GM19025 (cell line): ENCODE results near the gene ESR1.
"Not testable (repeated sequence)": the region's sequence is repeated elsewhere in the genome, so short reads cannot be mapped to it uniquely, and the experiment has no call there.

Experiments
- ATAC-seq: cut with Tn5 transposase; IDR thresholded peaks from one replicate; pipeline ENCODE4 v1.9.1; 2021; ENCODE audit warnings: mild to moderate bottlenecking, low read depth, moderate library complexity; ENCODE audit not compliant: unreplicated experiment

The ESR1 gene

DNA sequence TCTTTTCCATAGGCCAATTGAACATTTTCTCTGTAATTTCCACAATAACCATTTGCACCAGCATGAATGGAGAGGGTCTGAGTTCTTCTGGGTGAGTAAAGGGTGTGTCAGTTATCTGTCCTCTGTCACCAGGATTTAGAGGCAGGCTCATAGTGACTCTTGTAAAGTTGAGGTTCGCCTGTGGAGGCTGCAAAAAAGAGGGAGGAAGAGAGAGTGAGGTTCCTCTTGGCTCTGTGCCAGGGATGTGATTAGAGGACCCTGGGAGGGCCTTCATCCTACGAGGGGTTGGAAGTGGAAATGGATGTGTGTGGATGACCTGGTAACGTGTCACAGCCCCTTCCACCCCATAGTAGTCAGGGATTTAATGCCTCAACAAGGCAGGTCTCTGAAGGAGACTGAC is 242.0 kb downstream of the ESR1 start:
- no peak for ATAC-seq

DNA sequence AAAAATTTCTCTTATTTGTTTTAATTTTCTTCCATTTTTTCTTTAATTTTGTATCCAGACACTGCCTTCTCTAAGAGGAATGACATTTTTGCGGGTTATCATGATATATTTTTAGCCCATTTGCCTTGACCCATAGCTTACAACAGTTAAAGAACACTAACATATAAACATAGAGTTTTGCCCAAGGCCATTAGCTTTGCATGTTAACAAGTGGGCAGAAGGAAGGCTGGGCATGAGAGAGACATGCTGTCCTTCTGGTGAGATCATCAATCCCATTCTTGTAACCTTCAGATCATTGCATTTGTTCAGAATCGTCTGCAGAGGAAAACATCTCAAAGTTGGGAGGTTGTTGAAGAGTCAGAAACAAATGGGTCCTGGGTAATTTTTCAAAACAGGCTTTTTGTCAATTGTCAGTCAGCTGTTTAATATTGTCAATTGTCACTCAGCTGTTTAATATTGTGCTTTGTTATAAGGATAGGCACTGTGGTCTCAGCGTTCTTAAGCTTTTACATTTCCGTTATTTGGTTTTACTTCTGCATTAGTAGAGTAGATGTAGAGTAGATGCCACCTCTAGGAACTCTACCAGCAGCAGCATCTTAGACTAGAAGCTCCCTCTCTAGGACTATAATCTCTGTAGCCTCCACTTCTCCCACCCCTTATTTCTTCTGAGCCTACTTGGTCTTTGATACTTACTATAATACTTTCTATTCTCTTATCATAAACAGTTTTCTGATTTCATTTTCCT is 243.1 kb downstream of the ESR1 start:
- no peak for ATAC-seq

DNA sequence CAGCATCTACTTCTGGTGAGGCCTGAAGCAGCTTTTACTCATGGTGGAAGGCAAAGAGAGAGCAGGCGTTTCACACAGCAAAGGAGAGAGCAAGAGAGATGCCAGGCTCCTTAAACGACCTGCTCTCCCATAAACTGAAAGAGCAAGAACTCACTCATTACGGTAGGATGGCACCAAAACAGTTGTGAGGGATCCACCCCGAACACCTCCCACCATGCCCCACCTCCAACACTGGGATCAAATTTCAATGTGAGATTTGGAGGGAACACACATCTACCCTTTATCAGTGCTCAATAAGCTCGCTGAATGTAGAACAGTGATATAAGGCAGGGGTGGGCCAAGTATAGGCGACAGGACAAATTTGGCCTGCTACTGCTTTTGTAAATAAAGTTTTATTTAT is 244.6 kb downstream of the ESR1 start:
- ATAC-seq = no peak

DNA sequence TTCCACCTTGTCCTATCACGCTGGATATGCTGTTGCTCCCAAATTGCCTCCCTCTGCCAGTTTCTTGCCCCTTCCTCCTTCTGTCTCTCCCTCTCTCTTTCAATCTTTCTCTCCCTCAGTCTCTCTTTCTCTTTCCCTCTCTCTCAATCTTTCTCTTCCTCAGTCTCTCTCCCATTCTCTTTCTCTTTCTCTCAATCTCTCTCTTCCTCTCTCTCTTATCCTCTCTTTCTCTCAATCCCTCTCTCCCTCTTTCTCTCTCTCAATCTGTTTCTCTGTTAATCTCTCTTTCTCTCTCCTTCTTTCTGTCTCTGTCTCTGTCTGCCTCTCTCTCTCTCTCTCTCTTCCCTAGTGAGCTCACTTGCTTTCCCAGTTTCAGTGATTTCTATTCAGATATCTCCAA is 245.8 kb downstream of the ESR1 start:
- no peak for ATAC-seq

DNA sequence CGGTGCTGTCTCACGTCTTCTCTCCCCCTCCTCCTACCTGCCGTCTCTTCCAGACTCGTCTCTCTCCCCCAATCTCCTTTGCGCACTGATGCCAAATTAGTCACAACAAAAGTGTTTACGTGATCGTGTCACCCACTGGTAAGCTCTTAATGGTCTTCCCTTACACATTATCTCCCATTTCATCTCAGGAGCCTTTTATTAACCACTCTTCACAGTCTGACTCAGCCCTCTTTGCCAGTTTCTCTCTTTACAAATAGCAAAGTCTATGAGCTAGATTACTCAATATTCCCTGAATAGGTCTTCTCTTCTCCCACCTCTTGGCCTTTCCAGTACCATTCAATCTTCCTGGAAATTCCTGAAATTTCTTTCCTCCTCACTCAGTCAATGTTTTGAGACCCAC is 247.0 kb downstream of the ESR1 start:
- ATAC-seq = no peak

DNA sequence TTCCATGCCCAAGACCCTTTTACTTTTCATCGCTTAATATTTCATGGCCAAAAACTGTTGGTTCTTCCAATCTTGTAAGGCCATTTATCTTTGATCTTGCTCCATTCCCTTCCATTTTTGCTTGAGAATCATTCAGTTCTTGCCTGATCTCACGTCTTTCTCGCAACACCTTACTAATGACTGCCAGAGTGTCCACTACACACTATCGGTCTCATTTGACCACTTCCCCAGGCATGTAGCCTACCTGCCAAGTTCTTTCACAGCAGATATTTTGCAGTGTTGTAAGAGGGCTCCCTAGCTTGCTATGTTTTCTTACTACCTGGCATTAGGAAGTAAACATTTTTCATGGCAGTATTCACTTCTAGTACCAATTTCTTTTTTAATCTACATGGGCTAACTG is 248.0 kb downstream of the ESR1 start:
- ATAC-seq = no peak

DNA sequence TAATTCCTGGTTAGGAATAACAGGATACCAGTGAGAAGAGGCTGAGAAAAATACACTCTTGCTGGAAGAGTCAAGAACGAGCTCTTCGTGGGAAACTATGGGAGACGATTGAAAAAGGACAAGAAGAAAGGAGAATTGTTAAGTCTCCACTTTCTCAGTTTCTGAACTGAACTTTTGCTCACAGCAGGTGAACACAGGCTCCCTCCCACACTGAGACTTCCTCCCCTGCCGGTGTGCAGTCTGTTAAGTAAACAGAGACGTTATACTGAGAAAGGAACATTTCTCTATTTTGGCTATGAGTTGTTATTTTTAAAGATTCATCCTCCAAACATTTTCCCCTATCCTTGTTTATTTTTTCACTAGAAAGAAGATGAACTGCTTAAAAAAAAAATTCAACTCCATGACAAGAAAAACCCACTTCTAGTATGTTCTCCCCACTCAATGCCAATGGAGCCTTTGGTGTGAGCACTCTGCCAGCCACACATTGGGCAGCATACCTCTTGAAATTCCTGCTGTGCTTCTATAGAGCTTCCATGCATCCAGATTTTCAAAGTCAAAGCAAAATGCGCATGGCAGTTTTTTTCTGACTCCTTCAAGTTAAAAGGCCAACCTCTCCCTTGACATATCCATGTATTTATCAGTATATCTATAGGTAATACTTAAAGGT is 250.5 kb downstream of the ESR1 start:
- no peak for ATAC-seq

DNA sequence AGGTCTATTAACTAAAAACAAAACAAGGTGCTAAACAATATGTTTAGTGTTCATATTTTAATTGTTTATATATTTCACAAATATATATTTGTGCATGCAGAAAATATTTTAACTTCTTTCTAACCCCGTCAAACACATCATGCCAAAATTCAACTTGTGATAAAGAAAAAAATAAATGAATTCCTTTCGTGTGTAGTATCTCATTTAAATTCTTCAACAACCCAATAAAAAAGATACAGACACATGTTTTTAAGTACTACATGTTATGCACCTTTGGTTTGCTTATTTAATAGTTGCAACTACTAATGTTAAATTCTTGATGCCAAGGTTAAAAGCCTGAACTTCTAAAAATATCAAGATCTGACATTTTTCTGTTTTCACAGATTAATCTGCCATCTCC is 252.4 kb downstream of the ESR1 start:
- ATAC-seq = no peak

DNA sequence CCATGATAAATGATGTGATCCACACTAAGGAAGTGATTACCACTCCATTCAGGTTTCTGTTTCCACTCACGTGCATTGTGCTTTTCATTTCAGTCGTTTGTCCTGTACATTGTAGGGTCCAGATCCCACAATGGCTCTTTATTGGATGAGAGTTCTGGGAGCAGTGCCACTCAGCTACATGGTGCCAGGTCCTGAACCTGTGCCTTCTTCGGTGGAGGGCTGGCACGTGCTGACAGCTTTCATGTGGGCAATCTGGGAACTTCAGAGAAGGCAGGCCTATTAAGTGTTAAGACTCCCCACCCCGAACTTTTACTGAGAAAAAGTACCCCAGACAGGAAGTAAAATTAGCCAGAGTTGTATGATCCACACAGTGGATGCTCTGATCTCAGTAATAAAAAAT is 255.0 kb downstream of the ESR1 start:
- ATAC-seq = no peak

DNA sequence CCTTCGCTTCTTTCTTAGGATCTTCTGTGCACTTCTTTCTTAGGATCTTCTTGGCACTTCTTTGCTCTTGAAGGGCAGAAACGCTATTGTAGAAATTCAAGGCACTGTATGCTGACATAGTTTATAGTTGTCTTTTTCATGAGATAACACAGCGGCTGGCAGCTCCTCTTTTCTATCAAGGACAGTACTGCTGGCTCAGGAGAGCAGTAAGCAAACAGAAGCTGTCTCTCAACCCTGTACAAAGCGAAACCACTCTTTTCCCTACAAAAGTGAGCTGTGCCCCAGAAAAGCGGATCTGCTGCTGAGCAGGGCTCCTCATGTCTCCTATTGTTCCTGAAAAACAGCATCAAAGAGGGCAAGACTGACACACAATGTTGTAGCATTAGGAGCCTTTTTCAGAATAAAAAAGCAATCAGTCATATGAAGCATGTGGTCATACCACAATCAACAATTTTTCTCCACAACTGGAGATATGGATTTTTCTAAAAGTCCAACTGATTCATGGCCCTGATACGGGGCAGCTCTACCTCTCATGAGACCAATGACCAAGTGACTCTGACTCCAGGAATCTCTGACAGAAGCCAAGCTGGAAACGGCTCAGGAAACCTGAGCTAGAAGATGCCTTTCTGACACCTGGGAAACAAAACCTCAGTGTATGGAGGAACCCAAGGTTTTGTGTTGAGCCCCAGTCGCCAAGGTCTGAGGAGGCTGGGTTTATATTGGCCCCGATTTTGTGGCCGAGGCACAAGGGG is 255.9 kb downstream of the ESR1 start:
- no peak for ATAC-seq

DNA sequence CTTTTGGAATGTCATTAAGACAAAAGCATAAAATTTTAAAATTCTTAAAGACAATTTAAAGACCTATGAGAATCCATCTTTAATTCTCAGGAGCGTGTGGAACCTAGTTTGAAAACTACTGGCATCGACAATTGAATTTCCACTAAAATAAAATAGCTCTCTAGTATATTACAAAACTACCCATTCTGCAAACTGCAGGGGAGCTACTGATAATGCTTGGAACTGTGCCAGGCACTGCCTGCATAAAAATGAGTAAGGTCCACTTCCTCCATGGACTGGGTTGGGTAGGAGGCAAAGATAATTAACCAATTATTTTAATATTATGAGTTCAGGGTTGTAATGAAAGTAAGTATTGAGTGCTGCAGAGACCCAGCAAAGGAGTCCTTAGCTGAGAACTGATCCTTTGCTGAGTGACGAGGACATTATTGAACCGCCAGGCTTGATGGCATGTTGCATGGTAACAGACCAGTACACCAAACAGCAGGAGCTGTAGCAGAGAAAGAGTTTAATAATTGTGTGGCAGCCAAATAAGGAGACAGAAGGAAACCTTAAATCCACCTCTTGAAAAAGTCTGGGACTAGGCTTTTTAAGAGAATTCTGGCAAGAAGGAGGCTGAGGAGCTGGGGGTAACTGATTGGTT is 261.3 kb downstream of the ESR1 start:
- ATAC-seq = no peak

DNA sequence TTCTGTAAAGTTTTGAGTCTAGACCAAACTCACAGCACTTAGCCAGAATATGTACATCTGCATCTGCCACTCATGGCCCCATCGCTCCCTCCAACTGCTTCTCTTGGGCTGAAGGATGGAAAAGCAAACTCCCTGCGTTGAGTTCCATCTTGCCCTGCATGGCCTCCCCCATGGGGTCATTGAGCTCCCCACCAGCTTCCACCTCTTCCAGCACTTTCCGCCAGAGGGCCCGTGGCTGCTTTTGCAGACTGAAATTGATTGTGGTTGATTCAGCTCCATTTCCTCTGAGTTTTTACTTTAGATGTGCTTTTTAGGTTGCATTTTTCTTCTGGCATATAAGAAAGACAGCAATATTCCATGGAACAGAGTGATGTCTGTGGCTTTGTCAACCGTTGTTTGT is 263.1 kb downstream of the ESR1 start:
- no peak for ATAC-seq

DNA sequence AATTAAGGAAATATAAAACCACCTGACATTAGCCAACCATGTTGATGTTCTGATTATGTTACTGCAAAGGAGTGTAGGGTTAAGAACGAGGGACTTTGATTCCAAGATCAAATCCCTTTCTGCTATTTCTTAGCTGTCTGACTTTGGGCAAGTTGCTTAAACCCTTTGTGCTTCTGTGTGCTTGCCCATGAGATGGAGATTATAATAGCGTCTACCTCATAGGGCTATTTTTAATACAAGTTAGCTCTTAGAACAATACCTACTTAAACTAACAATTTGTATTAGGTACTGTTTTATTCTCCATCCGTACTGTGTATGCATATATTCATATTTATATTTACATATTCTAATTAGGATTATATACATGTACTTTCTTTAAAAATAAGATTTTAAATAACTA is 263.8 kb downstream of the ESR1 start:
- ATAC-seq = no peak

DNA sequence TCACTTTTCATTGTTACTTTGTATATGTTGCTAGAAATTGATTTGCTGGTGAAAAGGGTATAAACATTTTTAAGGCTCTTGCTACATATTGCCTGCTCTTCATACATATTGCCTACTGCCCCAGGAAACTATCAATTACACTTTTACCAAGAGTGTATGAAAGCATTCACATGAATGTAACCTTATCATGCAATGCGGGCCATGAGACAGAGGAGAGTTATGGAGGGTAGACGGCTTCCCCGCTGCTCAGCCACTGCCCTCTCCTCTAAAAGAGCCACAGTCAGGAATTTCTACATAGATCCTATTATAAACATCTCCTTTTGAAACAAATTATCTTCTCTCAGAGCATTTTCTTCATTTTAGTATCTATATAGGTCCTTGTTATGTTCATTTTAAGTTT is 264.4 kb downstream of the ESR1 start:
- no peak for ATAC-seq

DNA sequence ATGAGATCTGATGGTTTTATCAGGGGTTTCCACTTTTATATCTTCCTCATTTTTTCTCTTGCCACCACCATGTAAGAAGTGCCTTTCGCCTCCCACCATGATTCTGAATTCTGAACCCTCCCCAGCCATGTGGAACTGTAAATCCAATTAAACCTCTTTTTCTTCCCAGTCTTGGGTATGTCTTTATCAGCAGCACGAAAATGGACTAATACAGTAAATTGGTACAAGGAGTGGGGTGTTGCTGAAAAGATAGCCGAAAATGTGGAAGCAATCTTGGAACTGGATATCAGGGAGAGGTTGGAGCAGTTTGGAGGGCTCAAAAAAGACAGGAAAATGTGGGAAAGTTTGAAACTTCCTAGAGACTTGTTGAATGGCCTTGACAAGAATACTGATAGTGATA is 268.8 kb downstream of the ESR1 start:
- ATAC-seq = not testable (repeated sequence)

DNA sequence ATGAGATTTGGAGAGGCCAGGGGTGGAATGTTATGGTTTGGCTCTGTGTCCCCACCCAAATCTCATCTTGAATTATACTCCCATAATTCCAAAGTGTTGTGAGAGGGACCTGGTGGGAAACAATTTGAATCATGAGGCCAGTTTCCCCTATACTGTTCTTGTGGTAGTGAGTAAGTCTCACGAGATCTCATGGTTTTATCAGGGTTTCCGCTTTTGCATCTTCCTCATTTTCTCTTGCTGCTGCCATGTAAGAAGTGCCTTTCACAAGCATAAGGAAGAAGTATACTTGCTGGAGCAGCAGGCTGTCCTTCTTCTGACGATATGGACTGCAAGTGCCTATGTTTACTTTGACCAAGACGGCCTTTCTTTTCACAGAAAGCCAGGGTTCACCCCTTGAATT is 270.5 kb downstream of the ESR1 start:
- ATAC-seq = no peak

DNA sequence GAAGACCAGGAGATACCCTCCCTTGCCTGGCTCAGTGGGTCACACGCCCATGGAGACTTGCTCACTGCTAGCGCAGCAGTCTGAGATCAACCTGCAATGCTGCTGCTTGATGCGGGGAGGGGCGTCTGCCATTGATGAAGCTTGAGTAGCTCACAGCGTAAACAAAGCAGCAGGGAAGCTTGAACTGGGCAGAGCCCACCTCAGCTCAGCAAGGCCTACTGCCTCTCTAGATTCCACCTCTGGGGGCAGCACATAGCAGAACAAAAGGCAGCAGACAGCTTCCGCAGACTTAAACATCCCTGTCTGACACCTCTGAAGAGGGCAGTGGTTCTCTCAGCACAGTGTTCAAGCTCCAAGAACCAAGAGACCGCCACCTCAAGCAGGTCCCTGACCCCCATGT is 271.3 kb downstream of the ESR1 start:
- ATAC-seq = no peak

DNA sequence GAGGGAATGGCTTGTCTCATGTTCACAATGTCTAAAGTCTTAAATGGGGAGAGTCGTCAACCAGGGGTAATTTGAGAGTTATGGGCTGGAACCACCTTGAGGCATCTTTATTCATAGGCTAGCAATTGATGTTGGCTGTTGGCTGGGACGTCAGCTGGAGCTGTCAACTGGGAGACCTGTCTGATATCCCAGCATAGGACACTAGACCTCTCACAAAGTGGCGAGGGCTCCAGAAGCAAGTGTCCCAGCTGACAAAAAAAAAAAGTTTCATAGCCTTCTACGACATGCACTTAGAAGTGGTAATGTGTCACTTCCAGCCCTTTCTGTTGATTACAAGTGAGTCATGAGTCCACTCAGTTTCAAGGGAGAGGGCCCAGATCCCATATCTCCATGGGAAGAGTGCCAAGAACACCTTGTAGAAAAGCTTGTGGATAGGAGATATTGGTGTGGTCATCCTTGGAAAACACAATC is 278.0 kb downstream of the ESR1 start:
- no peak for ATAC-seq

DNA sequence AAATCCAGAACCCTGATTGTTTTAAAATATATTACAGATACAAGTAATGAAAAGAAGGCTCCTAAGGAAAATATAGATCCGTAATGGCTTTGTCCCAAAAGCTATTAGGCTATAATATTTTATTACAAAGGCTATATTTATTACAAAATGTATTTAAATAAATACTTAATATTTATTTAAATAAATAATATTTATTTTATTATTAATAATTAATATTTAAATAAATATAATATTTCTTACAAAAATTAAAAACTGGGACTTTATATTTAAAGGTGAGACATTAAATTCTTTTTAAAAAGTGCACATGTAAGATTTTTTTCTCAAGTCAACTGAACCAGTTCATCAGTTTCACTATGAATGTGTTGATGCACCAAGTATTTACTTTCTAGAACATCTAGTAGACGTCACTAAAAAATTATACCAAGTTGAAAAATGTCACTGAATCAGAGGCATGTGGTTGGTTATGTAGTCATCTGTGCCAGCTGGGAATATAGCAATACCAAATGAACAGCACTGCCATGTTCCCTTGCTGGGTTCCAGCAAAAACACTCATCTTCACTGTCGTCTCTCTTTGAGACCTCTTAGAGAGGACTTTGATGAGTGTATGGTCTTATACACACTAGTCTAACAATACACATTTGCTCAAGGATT is 278.9 kb downstream of the ESR1 start:
- no peak for ATAC-seq

DNA sequence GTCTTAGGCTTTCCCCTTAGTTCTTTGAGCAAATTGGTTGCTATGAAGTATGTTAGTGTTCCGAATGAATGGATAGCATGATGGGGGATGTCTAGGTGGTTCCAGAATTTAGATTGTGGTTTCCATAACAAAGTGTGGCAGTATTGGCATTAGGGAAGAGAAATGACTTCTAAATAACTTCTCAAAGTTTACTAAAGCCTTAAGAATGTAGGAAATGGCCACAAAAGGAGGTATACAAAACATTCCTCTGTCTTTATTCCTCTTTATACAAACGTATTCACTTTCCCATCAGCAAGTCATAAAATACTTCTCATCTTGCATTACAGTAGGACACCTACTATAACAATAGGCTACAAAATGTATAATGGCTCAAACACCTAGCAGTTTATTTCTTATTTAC is 279.6 kb downstream of the ESR1 start:
- no peak for ATAC-seq

DNA sequence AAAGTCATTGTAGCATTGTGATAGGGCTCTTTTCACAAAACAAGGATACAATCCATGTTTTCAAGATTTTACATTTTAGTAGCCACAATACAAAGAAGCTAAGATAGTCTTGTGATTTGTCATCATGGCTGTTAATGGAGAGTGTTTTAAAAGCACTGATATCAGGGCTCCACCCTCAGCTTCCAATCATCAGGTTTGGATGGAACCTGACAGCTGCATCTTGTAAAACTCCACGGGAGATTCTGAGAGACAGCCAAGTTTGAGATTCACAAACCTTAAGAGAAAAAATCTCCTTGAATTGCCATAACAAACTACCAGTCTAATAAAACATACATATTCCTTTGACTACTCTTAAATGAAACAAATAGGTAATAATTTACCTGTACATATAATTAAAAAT is 280.2 kb downstream of the ESR1 start:
- no peak for ATAC-seq
